ENCODE results near the gene HDAC7. TPM values are rescaled to one million over a fixed set of nuclear protein-coding genes. Genes with fewer than 3 reads are reported as not detected.

Gene HDAC7
- total RNA-seq, 5 donors from 2014 or later (not counting 1 experiment from before 2014, with no cell fraction given): 142 to 192 (median 165) TPM

- Histone ChIP-seq H3K36me3 (ENCODE audit: control insufficient read depth in 2 of 2, extremely low read depth in 1 of 2, insufficient read depth in 1 of 2, low read length in 1 of 2) (peaks cover 43 to 85% of the 10 kb centered on the region in 2 donors), H3K27ac (ENCODE audit: low read length) (no peak overlapping the region), H3K9me3 (no peaks in the 10 kb centered on the region), H3K4me1 (ENCODE audit: control insufficient read depth in 1 of 2, extremely low read depth in 1 of 2, insufficient read depth in 2 of 2, low read length in 2 of 2) (no peaks in the 10 kb centered on the region), H3K27me3 (replicated peaks in 1 of 2; ENCODE audit: control insufficient read depth in 2 of 2, extremely low read depth in 1 of 2, insufficient read depth in 2 of 2, low read length in 1 of 2) (no peaks in the 10 kb centered on the region), H3K4me3 (ENCODE audit: control insufficient read depth in 1 of 2, extremely low read depth in 1 of 2, low read length in 1 of 2) (no peak overlapping the region)
- POLR2A ChIA-PET: no interaction called here
- Mint-ChIP-seq H3K27me3 (no peaks in the 10 kb centered on the region), H3K9me3 (no peaks in the 10 kb centered on the region), H3K4me3 (no peak overlapping the region), H3K36me3 (peaks cover 56% of the 10 kb centered on the region), H3K27ac (peak overlapping the region; percentile 31 to 52), H3K4me1 (no peaks in the 10 kb centered on the region)
- CTCF ChIA-PET: interaction anchor here (0.6 to 1.8 kb wide), 4 partner anchors 15 to 68 kb away, joined by 3 to 5 read pairs (median 3); no protein-coding TSS in a partner anchor
- WGBS (ENCODE audit: insufficient coverage): 88% methylated on average over 10 of the region's 11 CpGs
- DNase-seq: no peak
- no peak for ATAC-seq (replicated peaks in 1 of 4)
Observed at GRCh38 chr12:47785887-47786661, 33.6 kb downstream of the HDAC7 start.

GRCh38 chr12:47785036-47785886 lies 34.4 kb downstream of the HDAC7 start:
- peaks cover 48% of the 10 kb centered on the region for H3K36me3 Mint-ChIP-seq
- 84% methylated on average over 9 of the region's 15 CpGs for WGBS (ENCODE audit: insufficient coverage)
- no peak for ATAC-seq (replicated peaks in 1 of 4)
- Histone ChIP-seq H3K4me3 (ENCODE audit: control insufficient read depth in 1 of 2, extremely low read depth in 1 of 2, low read length in 1 of 2) (no peak overlapping the region), H3K9me3 (no peaks in the 10 kb centered on the region), H3K4me1 (ENCODE audit: control insufficient read depth in 1 of 2, extremely low read depth in 1 of 2, insufficient read depth in 2 of 2, low read length in 2 of 2) (no peaks in the 10 kb centered on the region), H3K27me3 (replicated peaks in 1 of 2; ENCODE audit: control insufficient read depth in 2 of 2, extremely low read depth in 1 of 2, insufficient read depth in 2 of 2, low read length in 1 of 2) (no peaks in the 10 kb centered on the region), H3K27ac (ENCODE audit: low read length) (no peak overlapping the region), H3K36me3 (ENCODE audit: control insufficient read depth in 2 of 2, extremely low read depth in 1 of 2, insufficient read depth in 1 of 2, low read length in 1 of 2) (peaks cover 46 to 77% of the 10 kb centered on the region in 2 donors)
- ChIA-PET CTCF (interaction anchor here (0.6 to 1.8 kb wide), 6 partner anchors 16 to 1506 kb away, joined by 3 to 5 read pairs (median 3); no protein-coding TSS in a partner anchor), POLR2A (no interaction called here)
- no peaks in the 10 kb centered on the region for H3K27me3 Mint-ChIP-seq
- peak overlapping the region in 1 of 2 donors; percentile 52 for H3K27ac Mint-ChIP-seq
- DNase-seq: no peak
- no peaks in the 10 kb centered on the region for H3K4me1 Mint-ChIP-seq
- no peak overlapping the region for H3K4me3 Mint-ChIP-seq
- H3K9me3 Mint-ChIP-seq: no peaks in the 10 kb centered on the region

- Mint-ChIP-seq H3K4me3 (no peak overlapping the region), H3K27me3 (no peaks in the 10 kb centered on the region), H3K4me1 (peaks cover 3 to 4% (median 4%) of the 10 kb centered on the region in 3 donors), H3K27ac (no peak overlapping the region), H3K9me3 (no peaks in the 10 kb centered on the region), H3K36me3 (peaks cover 45% of the 10 kb centered on the region)
- H3K4me1 ChIP-seq (ENCODE audit: control insufficient read depth in 1 of 2, extremely low read depth in 1 of 2, insufficient read depth in 2 of 2, low read length in 2 of 2): peaks cover 0 to 6% of the 10 kb centered on the region in 2 experiments
- ATAC-seq (replicated peaks in 1 of 4) (no peak), DNase-seq (no peak)
- no peak overlapping the region for H3K4me3 ChIP-seq (ENCODE audit: control insufficient read depth in 1 of 2, extremely low read depth in 1 of 2, low read length in 1 of 2)
- H3K9me3 ChIP-seq: no peaks in the 10 kb centered on the region
- 98% methylated on average over 10 of the region's 20 CpGs for WGBS (ENCODE audit: insufficient coverage)
- CTCF ChIA-PET: interaction anchor here in 1 of 2 donors (0.6 to 1.8 kb wide), 3 partner anchors 14 to 99 kb away, joined by 3 to 9 read pairs (median 5); no protein-coding TSS in a partner anchor
- POLR2A ChIA-PET: no interaction called here
- no peak overlapping the region for H3K27ac ChIP-seq (ENCODE audit: low read length)
- H3K27me3 ChIP-seq (replicated peaks in 1 of 2; ENCODE audit: control insufficient read depth in 2 of 2, extremely low read depth in 1 of 2, insufficient read depth in 2 of 2, low read length in 1 of 2): no peaks in the 10 kb centered on the region
- peaks cover 44 to 65% of the 10 kb centered on the region in 2 donors for H3K36me3 ChIP-seq (ENCODE audit: control insufficient read depth in 2 of 2, extremely low read depth in 1 of 2, insufficient read depth in 1 of 2, low read length in 1 of 2)
Observed at GRCh38 chr12:47783821-47784819, 35.6 kb downstream of the HDAC7 start.

DNA sequence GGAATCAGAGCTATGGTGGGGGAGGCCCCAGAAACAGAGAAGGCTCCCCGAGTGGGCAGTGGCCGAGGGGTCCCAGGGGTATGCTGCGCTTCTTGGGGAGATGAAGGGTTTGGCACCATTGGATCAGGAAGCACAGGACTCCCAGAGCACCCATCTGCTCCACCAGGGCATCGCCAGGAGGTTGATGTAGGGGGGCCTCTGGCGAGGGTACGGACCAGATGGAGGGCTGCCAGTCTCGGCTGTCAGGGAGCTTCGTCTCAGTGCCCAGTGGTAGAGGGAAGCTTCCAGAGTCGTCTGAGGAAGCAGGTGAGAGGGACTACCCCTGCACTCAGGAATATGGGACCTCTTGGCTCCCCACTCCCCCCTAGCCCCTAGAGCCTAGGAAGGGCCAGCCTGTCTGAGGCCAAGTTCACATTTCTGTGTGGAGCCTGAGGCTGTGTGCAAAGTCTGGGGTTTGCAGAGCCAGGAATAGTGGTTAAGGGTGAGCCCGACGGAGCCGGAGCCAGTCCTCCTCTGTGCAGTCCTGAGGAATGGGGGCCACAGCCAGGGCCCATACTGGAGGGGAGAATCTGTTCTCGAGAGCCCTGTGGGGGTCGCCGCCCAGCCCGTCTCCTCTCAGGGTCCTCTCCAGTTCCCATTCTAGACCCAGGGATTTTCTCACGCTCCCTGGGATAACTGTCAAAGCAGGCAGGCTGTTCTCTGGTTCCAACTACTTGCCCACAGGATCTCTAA lies 36.5 kb downstream of the HDAC7 start:
- WGBS (ENCODE audit: insufficient coverage): 95% methylated on average over 4 of the region's 17 CpGs
- POLR2A ChIA-PET: no interaction called here
- no peak overlapping the region for H3K27ac ChIP-seq (ENCODE audit: low read length)

GRCh38 chr12:47782372-47782770 lies 37.3 kb downstream of the HDAC7 start:
- peak overlapping the region; percentile 50 to 66 for H3K27ac Mint-ChIP-seq
- H3K4me3 Mint-ChIP-seq: no peak overlapping the region
- Histone ChIP-seq H3K9me3 (no peaks in the 10 kb centered on the region), H3K27me3 (replicated peaks in 1 of 2; ENCODE audit: control insufficient read depth in 2 of 2, extremely low read depth in 1 of 2, insufficient read depth in 2 of 2, low read length in 1 of 2) (no peaks in the 10 kb centered on the region), H3K4me3 (ENCODE audit: control insufficient read depth in 1 of 2, extremely low read depth in 1 of 2, low read length in 1 of 2) (no peak overlapping the region), H3K4me1 (ENCODE audit: control insufficient read depth in 1 of 2, extremely low read depth in 1 of 2, insufficient read depth in 2 of 2, low read length in 2 of 2) (peaks cover 0 to 9% of the 10 kb centered on the region in 2 experiments), H3K27ac (ENCODE audit: low read length) (no peak overlapping the region), H3K36me3 (ENCODE audit: control insufficient read depth in 2 of 2, extremely low read depth in 1 of 2, insufficient read depth in 1 of 2, low read length in 1 of 2) (peaks cover 36 to 48% of the 10 kb centered on the region in 2 donors)
- peaks cover 7 to 12% (median 7%) of the 10 kb centered on the region in 3 donors for H3K4me1 Mint-ChIP-seq
- 77% methylated on average over 8 of the region's 8 CpGs for WGBS (ENCODE audit: insufficient coverage)
- H3K9me3 Mint-ChIP-seq: no peaks in the 10 kb centered on the region
- H3K36me3 Mint-ChIP-seq: peaks cover 29% of the 10 kb centered on the region
- no peak for ATAC-seq (replicated peaks in 1 of 4)
- CTCF ChIA-PET: interaction anchor here (1.3 to 3.7 kb wide), 3 partner anchors 23 to 56 kb away, joined by 3 to 17 read pairs (median 4); partner anchors contain the start of gene RAPGEF3 (in 1 of the 2)
- POLR2A ChIA-PET: no interaction called here
- no peaks in the 10 kb centered on the region for H3K27me3 Mint-ChIP-seq
- no peak for DNase-seq

More for the DNA sequence above, 36.5 kb downstream of the HDAC7 start:
- DNase-seq (no peak), ATAC-seq (replicated peaks in 1 of 4) (no peak)
- Mint-ChIP-seq H3K4me1 (peaks cover 7% of the 10 kb centered on the region in 3 donors), H3K9me3 (no peaks in the 10 kb centered on the region), H3K27me3 (no peaks in the 10 kb centered on the region), H3K36me3 (peaks cover 37% of the 10 kb centered on the region), H3K27ac (peak overlapping the region; percentile 50 to 66), H3K4me3 (no peak overlapping the region)
- H3K4me1 ChIP-seq (ENCODE audit: control insufficient read depth in 1 of 2, extremely low read depth in 1 of 2, insufficient read depth in 2 of 2, low read length in 2 of 2): peaks cover 0 to 9% of the 10 kb centered on the region in 2 experiments
- peaks cover 36 to 56% of the 10 kb centered on the region in 2 donors for H3K36me3 ChIP-seq (ENCODE audit: control insufficient read depth in 2 of 2, extremely low read depth in 1 of 2, insufficient read depth in 1 of 2, low read length in 1 of 2)
- H3K9me3 ChIP-seq: no peaks in the 10 kb centered on the region
- no peaks in the 10 kb centered on the region for H3K27me3 ChIP-seq (replicated peaks in 1 of 2; ENCODE audit: control insufficient read depth in 2 of 2, extremely low read depth in 1 of 2, insufficient read depth in 2 of 2, low read length in 1 of 2)
- CTCF ChIA-PET: interaction anchor here in 1 of 2 donors (0.6 kb wide), 2 partner anchors 15 to 58 kb away, joined by 3 to 9 read pairs; no protein-coding TSS in a partner anchor
- H3K4me3 ChIP-seq (ENCODE audit: control insufficient read depth in 1 of 2, extremely low read depth in 1 of 2, low read length in 1 of 2): no peak overlapping the region
